Breast epithelium (tissue), 4 donors: ENCODE measurements around the gene ZNRD2. TPM values are rescaled to one million over a fixed set of nuclear protein-coding genes. Genes with fewer than 3 reads are reported as not detected.
A peak's percentile ranks its signal among the peaks of the same experiment; 100 is the strongest.

Experiments used
- DNase-seq, 2 donors: peaks; one replicate each; pipeline ENCODE4 v3.0.0-alpha.2; 2019; ENCODE audit warnings: low spot score in 2 of 2
- H3K27ac ChIP-seq, 2 donors: fragments of 200-600 bp; sonication (generic) in 1 of 2; one replicate each; pipeline ENCODE4 v1.5.1; 2016 to 2019; ENCODE audit warnings: mild to moderate bottlenecking in 1 of 2
- H3K27me3 ChIP-seq, 2 donors: fragments of 200-600 bp; sonication (generic) in 1 of 2; one replicate each; pipeline versions ENCODE4 v1.5.1 to v1.6.0; 2017 to 2019; ENCODE audit warnings: control low read depth in 1 of 2, mild to moderate bottlenecking in 1 of 2
- H3K36me3 ChIP-seq: fragments of 200-600 bp; one replicate; pipeline ENCODE4 v1.5.1; 2019
- H3K4me1 ChIP-seq, 2 donors: fragments of 200-600 bp; sonication (generic); one replicate each; pipeline ENCODE4 v1.5.1; 2016 to 2019; ENCODE audit warnings: control low read depth in 1 of 2
- H3K4me3 ChIP-seq, 3 donors: fragments of 200-600 bp; sonication (generic); 1 replicate in 2 of 3; 2 replicates in 1 of 3; pipeline ENCODE4 v1.5.1; 2016 to 2019; ENCODE audit warnings: mild to moderate bottlenecking in 3 of 3, moderate library complexity in 2 of 3
- H3K9me3 ChIP-seq, 2 donors: fragments of 200-600 bp; sonication (generic) in 1 of 2; one replicate each; pipeline ENCODE4 v1.5.1; 2016 to 2019; ENCODE audit warnings: control low read depth in 1 of 2
- POLR2A ChIP-seq: fragments of 450-650 bp; IDR thresholded peaks from one replicate; pipeline ENCODE4 v1.6.1; 2016; ENCODE audit warnings: antibody characterized with exemption, mild to moderate bottlenecking, moderate library complexity
- POLR2AphosphoS5 ChIP-seq, 3 donors: sonication (generic); formaldehyde crosslinking; IDR thresholded peaks; one replicate each; pipeline ENCODE4 v1.6.1; 2017; ENCODE audit warnings: antibody characterized with exemption in 3 of 3
- intact Hi-C: fragments of 100-400 bp; cut with DNase I; formaldehyde crosslinking; loops from one replicate; pipeline ENCODE4 v1.15.1; 2023; ENCODE audit warnings: low total_unique reads
- total RNA-seq, 3 donors: library from RNA; depleted of rRNA; stranded (reverse); fragments of >200 nt; gene quantifications; one replicate each; pipeline ENCODE4 v1.1.0, GENCODE V29; 2016
- TF ChIP-seq, protein P1 (sequence below), 3 donors: fragments of 450-650 bp; IDR thresholded peaks; one replicate each; pipeline ENCODE4 v1.5.1; 2016 to 2017; ENCODE audit warnings: antibody characterized with exemption in 3 of 3, mild to moderate bottlenecking in 3 of 3, moderate library complexity in 3 of 3

Gene ZNRD2
- total RNA-seq, 3 donors from 2014 or later = 48.9 to 60.0 (median 59.4) TPM

DNA sequence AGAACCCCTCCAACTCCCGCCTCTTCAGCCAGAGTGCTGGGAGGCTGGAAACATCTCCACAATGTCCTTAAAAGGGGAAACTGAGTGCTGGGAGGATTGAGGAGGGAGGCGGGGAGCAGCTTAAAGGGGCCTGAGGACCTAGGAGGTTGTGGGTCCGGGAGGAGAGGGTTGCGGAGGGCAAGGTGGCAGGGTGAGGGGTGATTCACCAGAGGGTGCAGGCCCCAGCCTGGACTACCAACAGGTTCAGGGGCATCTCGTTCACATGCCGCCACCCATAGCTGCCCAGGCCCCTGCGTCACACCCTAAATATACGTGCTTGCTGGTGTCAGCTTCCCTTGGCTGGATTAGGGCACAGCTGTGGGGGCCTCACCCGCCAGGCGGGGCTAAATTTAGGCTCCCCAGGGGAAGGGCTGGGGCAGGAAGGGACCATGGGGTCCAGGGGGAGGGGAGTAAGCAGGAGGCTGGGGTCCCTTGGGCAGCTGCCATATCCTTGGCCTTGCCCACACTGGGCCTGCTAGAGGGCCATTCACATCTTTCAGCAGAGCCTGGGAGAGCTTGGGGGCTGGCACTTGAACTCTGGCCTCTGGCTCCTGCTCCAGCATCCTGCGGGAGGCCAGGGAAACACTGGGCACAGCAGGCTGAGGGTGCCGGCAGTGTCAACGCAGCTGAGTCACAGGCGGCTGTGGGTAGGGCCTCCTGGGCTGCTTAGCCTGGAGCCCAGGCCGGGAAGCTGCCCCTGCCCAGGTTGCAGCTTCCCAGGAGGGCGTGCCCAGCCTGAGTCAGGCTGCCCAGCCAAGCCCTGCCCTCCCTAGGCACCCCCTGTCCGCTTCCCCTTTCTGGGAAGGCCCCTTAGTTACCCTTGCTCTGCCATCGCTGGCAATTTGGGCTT is 6.8 kb downstream of the ZNRD2 start:
- TF ChIP-seq POLR2A (no peak), POLR2AphosphoS5 (IDR thresholded peaks at IDR 0.05) (no peak)
- TF ChIP-seq, protein P1, sequence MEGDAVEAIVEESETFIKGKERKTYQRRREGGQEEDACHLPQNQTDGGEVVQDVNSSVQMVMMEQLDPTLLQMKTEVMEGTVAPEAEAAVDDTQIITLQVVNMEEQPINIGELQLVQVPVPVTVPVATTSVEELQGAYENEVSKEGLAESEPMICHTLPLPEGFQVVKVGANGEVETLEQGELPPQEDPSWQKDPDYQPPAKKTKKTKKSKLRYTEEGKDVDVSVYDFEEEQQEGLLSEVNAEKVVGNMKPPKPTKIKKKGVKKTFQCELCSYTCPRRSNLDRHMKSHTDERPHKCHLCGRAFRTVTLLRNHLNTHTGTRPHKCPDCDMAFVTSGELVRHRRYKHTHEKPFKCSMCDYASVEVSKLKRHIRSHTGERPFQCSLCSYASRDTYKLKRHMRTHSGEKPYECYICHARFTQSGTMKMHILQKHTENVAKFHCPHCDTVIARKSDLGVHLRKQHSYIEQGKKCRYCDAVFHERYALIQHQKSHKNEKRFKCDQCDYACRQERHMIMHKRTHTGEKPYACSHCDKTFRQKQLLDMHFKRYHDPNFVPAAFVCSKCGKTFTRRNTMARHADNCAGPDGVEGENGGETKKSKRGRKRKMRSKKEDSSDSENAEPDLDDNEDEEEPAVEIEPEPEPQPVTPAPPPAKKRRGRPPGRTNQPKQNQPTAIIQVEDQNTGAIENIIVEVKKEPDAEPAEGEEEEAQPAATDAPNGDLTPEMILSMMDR (IDR thresholded peaks at IDR 0.05) = no peak
- Histone ChIP-seq H3K4me1 (peaks cover 24 to 26% of the 10 kb centered on the region in 2 donors), H3K9me3 (no peaks in the 10 kb centered on the region), H3K4me3 (peak overlapping the region; percentile 60 to 91 (median 75)), H3K27me3 (no peaks in the 10 kb centered on the region), H3K36me3 (no peaks in the 10 kb centered on the region), H3K27ac (peak overlapping the region; percentile 96 to 97)
- intact Hi-C loops = loop anchor here (5.0 kb wide), 1 partner anchor 35 kb away; the partner anchor contains the start of gene MAP3K11
- DNase-seq = no peak

DNA sequence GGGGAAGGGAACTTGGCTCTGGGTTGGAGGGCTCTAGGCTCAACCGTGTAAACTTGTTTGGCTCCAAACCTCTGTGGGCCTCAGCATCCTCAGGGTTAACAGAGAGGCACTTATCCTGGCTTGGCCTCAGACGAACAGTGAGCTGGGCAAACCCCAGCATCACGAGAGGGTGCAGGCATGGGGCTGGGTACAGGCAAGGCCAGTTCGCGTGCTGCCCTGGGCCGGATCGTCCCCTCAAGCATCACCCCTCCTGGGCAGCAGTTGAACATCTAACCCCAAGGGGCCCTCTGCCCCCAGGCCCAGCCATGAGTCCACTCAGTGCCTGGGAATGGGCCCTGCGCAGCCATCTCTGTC is 7.5 kb downstream of the ZNRD2 start:
- peaks cover 24 to 26% of the 10 kb centered on the region in 2 donors for H3K4me1 ChIP-seq
- TF ChIP-seq POLR2AphosphoS5 (IDR thresholded peaks at IDR 0.05) (no peak), POLR2A (no peak)
- TF ChIP-seq, protein P1 (IDR thresholded peaks at IDR 0.05) = no peak
- peak overlapping the region; percentile 96 to 97 for H3K27ac ChIP-seq
- intact Hi-C loops = loop anchor here (5.0 kb wide), 1 partner anchor 35 kb away; the partner anchor contains the start of gene MAP3K11
- no peaks in the 10 kb centered on the region for H3K9me3 ChIP-seq
- no peaks in the 10 kb centered on the region for H3K36me3 ChIP-seq
- H3K4me3 ChIP-seq = peak overlapping the region; percentile 60 to 91 (median 75)
- DNase-seq = no peak
- H3K27me3 ChIP-seq = no peaks in the 10 kb centered on the region

DNA sequence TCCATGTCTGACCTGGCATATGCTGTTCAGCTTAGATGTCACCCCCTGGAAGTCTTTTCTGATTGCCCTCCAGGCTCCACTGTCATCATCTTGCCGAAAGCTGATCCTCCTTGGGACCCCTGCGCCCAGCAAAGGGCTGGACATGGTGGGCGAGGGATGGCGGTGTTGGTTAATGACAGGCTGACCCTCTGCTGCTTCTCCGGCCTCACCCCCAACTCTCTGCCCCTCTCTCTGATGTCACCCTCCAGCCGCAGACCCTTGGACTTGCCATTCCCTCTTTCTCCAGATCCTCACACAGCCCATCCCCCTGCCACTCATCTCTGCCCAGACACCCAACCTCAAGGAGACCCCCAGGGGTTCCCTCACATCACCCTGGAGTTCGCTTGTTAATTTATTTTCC is 7.9 kb downstream of the ZNRD2 start:
- TF ChIP-seq POLR2A = no peak
- no peak for TF ChIP-seq POLR2AphosphoS5 (IDR thresholded peaks at IDR 0.05)
- TF ChIP-seq, protein P1 (IDR thresholded peaks at IDR 0.05) = no peak
- Histone ChIP-seq H3K27me3 (no peaks in the 10 kb centered on the region), H3K27ac (peak overlapping the region; percentile 96 to 97), H3K4me3 (peak overlapping the region in 2 of 3 donors; percentile 60 to 75), H3K9me3 (no peaks in the 10 kb centered on the region), H3K4me1 (peaks cover 24 to 26% of the 10 kb centered on the region in 2 donors), H3K36me3 (no peaks in the 10 kb centered on the region)
- DNase-seq = no peak
- intact Hi-C loops = loop anchor here (5.0 kb wide), 1 partner anchor 34 kb away; the partner anchor contains the start of gene MAP3K11

DNA sequence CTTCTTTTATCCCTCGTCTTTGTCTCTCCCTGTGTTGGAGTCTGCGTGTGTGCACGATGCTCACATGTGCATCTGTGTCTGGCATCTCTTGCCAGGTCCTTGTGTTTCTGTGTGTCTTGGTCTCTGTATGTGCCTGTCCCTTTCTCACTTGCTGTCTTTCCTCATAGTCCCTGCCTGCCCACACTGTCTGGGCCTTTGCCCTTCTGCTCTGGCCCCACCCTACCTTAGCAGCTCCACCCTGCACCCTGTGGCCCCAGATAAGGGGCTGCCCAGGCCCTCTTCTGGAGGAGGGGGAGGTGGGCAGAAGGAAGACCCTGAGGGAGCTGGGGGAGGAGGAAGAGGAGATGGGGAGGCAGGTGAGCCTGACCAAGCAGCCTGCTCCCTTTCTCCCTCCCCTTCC is 8.4 kb downstream of the ZNRD2 start:
- H3K9me3 ChIP-seq = no peaks in the 10 kb centered on the region
- no peak overlapping the region for H3K4me3 ChIP-seq

More for the DNA sequence above, 8.4 kb downstream of the ZNRD2 start:
- Histone ChIP-seq H3K27me3 (no peaks in the 10 kb centered on the region), H3K4me1 (peaks cover 23 to 24% of the 10 kb centered on the region in 2 donors), H3K36me3 (no peaks in the 10 kb centered on the region), H3K27ac (no peak overlapping the region)
- intact Hi-C loops = loop anchor here (5.0 kb wide), 1 partner anchor 34 kb away; the partner anchor contains the start of gene MAP3K11
- DNase-seq = no peak
- TF ChIP-seq, protein P1 (IDR thresholded peaks at IDR 0.05) = no peak
- TF ChIP-seq POLR2A = no peak
